ENCODE data around the gene OR51I1.

- no peak for TF ChIP-seq USF1 (IDR thresholded peaks at IDR 0.05)
- TF ChIP-seq TEAD4 (IDR thresholded peaks at IDR 0.05): no peak
- TF ChIP-seq FOXM1 (IDR thresholded peaks at IDR 0.05; ENCODE audit: borderline replicate concordance, low read depth): no peak
- no peak for TF ChIP-seq RAD21 (IDR thresholded peaks at IDR 0.05; ENCODE audit: low read depth)
- TF ChIP-seq EP300 (IDR thresholded peaks at IDR 0.05; ENCODE audit: borderline replicate concordance): no peak
- no peak for TF ChIP-seq REST (IDR thresholded peaks at IDR 0.05; ENCODE audit: low read depth)
- TF ChIP-seq NFIC (IDR thresholded peaks at IDR 0.05): no peak
- TF ChIP-seq YY1 (IDR thresholded peaks at IDR 0.05; ENCODE audit: low read depth): no peak
- TF ChIP-seq MAX (IDR thresholded peaks at IDR 0.05): no peak
These were observed 47.2 kb downstream of the OR51I1 start for GRCh38 chr11:5394091-5394490.
